Measurements from ENCODE around the gene FCRL3.

DNA sequence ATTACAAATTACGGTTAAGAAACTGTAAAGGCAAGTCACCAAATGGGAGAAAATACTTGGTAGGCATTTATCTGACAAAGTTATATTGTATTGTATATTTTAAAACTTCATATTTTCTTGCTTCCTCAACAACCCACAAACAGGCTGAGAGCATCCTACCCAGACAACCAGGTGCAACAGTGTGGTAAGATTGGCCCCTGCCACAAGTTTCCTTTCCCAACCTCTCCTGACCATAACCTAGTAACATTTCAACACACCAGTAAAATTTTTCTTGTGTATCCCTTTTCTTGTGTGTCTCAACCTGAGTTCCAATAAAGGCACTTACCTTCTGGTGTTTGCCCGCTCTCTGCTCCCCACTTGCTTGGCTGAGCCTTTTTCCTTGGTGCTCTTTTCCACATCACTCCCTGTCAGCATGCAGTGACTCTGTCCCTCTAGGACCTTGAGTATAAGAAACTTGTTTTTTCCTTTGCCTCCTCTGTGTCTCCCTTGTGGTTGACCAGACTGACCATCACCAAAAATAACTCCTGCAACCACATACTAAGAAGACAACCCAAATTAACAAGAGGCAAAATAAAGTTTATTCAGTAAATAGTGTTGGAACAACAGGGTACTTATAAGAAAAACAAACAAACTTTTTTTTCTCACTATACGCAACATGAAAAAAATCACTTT, 40.9 kb downstream of the FCRL3 start:
- TF ChIP-seq CTCF (IDR thresholded peaks at IDR 0.05): no peak
- TF ChIP-seq POLR2A (IDR thresholded peaks at IDR 0.05): no peak

Data from uterus (tissue), 2 donors.